Measurements from ENCODE around the gene KCNAB2.
"Not testable (repeated sequence)": the region's sequence is repeated elsewhere in the genome, so short reads cannot be mapped to it uniquely, and the experiment has no call there.

KCNAB2 gene

DNA sequence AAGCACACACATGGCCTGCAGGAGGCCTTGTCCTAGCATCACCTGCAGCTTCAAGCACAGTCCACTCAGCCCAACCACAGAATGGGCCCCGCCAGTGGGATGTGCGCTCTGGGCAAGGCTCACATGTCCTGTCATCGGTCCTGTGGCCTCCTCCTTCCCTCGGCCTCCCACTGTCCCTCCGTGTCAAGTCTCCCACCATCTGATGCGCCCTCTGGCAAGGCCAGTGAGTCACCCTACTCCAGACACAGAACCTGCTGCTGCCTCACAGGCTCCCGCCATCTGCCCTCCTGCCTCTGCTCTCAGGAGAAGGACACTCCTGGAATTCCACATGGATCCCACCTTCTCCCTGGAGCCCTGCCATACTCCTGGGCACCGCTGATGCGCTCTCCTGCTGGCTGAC, 14.2 kb downstream of the KCNAB2 start:
- Histone ChIP-seq H3K9me3 (ENCODE audit: insufficient read depth, low read depth, low read length) (no peaks in the 10 kb centered on the region), H3K4me2 (ENCODE audit: low read depth, low read length, poor library complexity, severe bottlenecking) (no peak overlapping the region), H4K20me1 (ENCODE audit: insufficient read depth, low read length, poor library complexity, severe bottlenecking) (peaks cover 35% of the 10 kb centered on the region), H3K4me1 (ENCODE audit: insufficient read depth, low read length, poor library complexity, severe bottlenecking) (no peaks in the 10 kb centered on the region), H3F3A (ENCODE audit: low read depth) (no peaks in the 10 kb centered on the region), H3K79me2 (ENCODE audit: insufficient read depth, low read length) (peaks cover 14% of the 10 kb centered on the region; the same call in 1 of the 2 replicates), H3K36me3 (ENCODE audit: insufficient read depth, low read length) (peaks cover 66% of the 10 kb centered on the region; the same call in 1 of the 2 replicates), H3K9ac (ENCODE audit: low read depth, low read length, poor library complexity, severe bottlenecking) (no peak overlapping the region), H3K27me3 (ENCODE audit: insufficient read depth, low read length, poor library complexity, severe bottlenecking) (no peaks in the 10 kb centered on the region), H3K4me3 (ENCODE audit: low read length, poor library complexity, severe bottlenecking) (no peak overlapping the region), H2AFZ (ENCODE audit: low read length) (no peak overlapping the region), H3K9me2 (replicated peaks; ENCODE audit: low read depth, low read length) (no peaks in the 10 kb centered on the region)
- TF ChIP-seq, protein P1, sequence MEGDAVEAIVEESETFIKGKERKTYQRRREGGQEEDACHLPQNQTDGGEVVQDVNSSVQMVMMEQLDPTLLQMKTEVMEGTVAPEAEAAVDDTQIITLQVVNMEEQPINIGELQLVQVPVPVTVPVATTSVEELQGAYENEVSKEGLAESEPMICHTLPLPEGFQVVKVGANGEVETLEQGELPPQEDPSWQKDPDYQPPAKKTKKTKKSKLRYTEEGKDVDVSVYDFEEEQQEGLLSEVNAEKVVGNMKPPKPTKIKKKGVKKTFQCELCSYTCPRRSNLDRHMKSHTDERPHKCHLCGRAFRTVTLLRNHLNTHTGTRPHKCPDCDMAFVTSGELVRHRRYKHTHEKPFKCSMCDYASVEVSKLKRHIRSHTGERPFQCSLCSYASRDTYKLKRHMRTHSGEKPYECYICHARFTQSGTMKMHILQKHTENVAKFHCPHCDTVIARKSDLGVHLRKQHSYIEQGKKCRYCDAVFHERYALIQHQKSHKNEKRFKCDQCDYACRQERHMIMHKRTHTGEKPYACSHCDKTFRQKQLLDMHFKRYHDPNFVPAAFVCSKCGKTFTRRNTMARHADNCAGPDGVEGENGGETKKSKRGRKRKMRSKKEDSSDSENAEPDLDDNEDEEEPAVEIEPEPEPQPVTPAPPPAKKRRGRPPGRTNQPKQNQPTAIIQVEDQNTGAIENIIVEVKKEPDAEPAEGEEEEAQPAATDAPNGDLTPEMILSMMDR (conservative IDR thresholded peaks at IDR 0.05; ENCODE audit: low read length), result no peak

GRCh38 chr1:6062670-6063069, 17.0 kb downstream of the KCNAB2 start:
- Histone ChIP-seq H3K4me2 (ENCODE audit: low read depth, low read length, poor library complexity, severe bottlenecking) (no peak overlapping the region), H3K9ac (ENCODE audit: low read depth, low read length, poor library complexity, severe bottlenecking) (no peak overlapping the region), H3K79me2 (ENCODE audit: insufficient read depth, low read length) (peaks cover 15% of the 10 kb centered on the region; the same call in 1 of the 2 replicates), H4K20me1 (ENCODE audit: insufficient read depth, low read length, poor library complexity, severe bottlenecking) (peaks cover 29% of the 10 kb centered on the region), H3K36me3 (ENCODE audit: insufficient read depth, low read length) (peaks cover 79% of the 10 kb centered on the region; the same call in 1 of the 2 replicates), H3K9me2 (replicated peaks; ENCODE audit: low read depth, low read length) (no peaks in the 10 kb centered on the region), H3K4me1 (ENCODE audit: insufficient read depth, low read length, poor library complexity, severe bottlenecking) (no peaks in the 10 kb centered on the region), H3K9me3 (ENCODE audit: insufficient read depth, low read depth, low read length) (no peaks in the 10 kb centered on the region), H3K4me3 (ENCODE audit: low read length, poor library complexity, severe bottlenecking) (no peak overlapping the region), H3K27me3 (ENCODE audit: insufficient read depth, low read length, poor library complexity, severe bottlenecking) (no peaks in the 10 kb centered on the region), H3F3A (ENCODE audit: low read depth) (no peaks in the 10 kb centered on the region), H2AFZ (ENCODE audit: low read length) (no peak overlapping the region)
- TF ChIP-seq EZH2phosphoT487 (IDR thresholded peaks at IDR 0.05; ENCODE audit: borderline replicate concordance), result no peak
- TF ChIP-seq, protein P1 (conservative IDR thresholded peaks at IDR 0.05; ENCODE audit: low read length), result no peak

DNA sequence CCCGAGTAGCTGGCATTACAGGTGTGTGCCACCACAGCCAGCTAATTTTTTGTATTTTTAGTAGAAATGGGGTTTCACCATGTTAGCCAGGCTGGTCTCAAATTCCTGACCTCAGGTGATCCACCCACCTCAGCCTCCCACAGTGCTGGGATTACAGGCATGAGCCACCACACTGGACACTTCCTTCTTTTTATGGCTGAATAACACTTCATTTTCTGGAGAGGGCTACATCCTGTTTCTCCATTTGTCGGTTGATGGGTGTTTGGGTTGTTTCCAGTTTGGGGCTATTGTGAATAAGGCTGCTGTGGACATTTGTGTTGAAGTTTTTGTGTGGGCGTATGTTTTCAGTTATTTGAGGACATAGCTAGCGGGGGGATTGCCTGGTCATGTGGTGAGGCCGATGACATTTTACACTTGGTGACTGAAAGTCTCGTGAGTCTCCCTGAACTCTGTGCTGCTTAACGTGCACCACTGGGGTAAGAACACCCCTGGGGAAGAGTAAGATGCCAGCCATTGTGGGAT, 17.9 kb downstream of the KCNAB2 start:
- H2AFZ ChIP-seq (ENCODE audit: low read length); H3F3A ChIP-seq (ENCODE audit: low read depth); H3K4me3 ChIP-seq (ENCODE audit: low read length, poor library complexity, severe bottlenecking); H3K9ac ChIP-seq (ENCODE audit: low read depth, low read length, poor library complexity, severe bottlenecking); H3K27me3 ChIP-seq (ENCODE audit: insufficient read depth, low read length, poor library complexity, severe bottlenecking); H3K4me2 ChIP-seq (ENCODE audit: low read depth, low read length, poor library complexity, severe bottlenecking); H3K4me1 ChIP-seq (ENCODE audit: insufficient read depth, low read length, poor library complexity, severe bottlenecking); H3K9me3 ChIP-seq (ENCODE audit: insufficient read depth, low read depth, low read length); H3K9me2 ChIP-seq (replicated peaks; ENCODE audit: low read depth, low read length): not testable (repeated sequence)
- H3K79me2 ChIP-seq (ENCODE audit: insufficient read depth, low read length), result peaks cover 15% of the 10 kb centered on the region; the same call in 1 of the 2 replicates
- H4K20me1 ChIP-seq (ENCODE audit: insufficient read depth, low read length, poor library complexity, severe bottlenecking), result peaks cover 29% of the 10 kb centered on the region
- peaks cover 76% of the 10 kb centered on the region; the same call in 1 of the 2 replicates for H3K36me3 ChIP-seq (ENCODE audit: insufficient read depth, low read length)
